ENCODE data around the gene ENTPD8. TPM values are rescaled to one million over a fixed set of nuclear protein-coding genes. Genes with fewer than 3 reads are reported as not detected.

The ENTPD8 gene
- total and polyA plus RNA-seq, 10 of the 15 experiments (the other 5 are each of a cell fraction or from before 2014, with no cell fraction given), result not detected

- no peak for ATAC-seq
- H3K27me3 ChIP-seq (replicated peaks in 1 of 2; ENCODE audit: control insufficient read depth in 2 of 2, insufficient read depth in 2 of 2, low read length in 1 of 2), result no peaks in the 10 kb centered on the region
- H3K27ac ChIP-seq (ENCODE audit: control insufficient read depth, insufficient read depth), result no peak overlapping the region
- no peaks in the 10 kb centered on the region for H4K20me1 ChIP-seq (ENCODE audit: control insufficient read depth, insufficient read depth)
- peaks cover 8% of the 10 kb centered on the region for H3K4me1 ChIP-seq (ENCODE audit: control insufficient read depth, insufficient read depth, low read length)
- DNase-seq (ENCODE audit: low read depth, low spot score), result no peak
- BruUV-seq (replicated peaks), result no TSS peak
- no peaks in the 10 kb centered on the region for H3K79me2 ChIP-seq (ENCODE audit: control insufficient read depth, insufficient read depth, low read length)
- H3K36me3 ChIP-seq (ENCODE audit: control insufficient read depth in 2 of 2, insufficient read depth in 2 of 2, low read length in 1 of 2), result no peaks in the 10 kb centered on the region
- ChIA-PET SMC1A (ENCODE audit: uncharacterized antibody, unreplicated experiment) (interaction anchor here (0.7 to 1.9 kb wide), 2 partner anchors 140 to 148 kb away, joined by 3 to 6 read pairs; partner anchors contain the start of gene NRARP), POLR2A (no interaction called here), CTCF (interaction anchor here (1.5 to 3.0 kb wide), 4 partner anchors 18 to 139 kb away, joined by 3 to 16 read pairs (median 7); partner anchors contain the start of genes EXD3, NOXA1 and NRARP), RAD21 (ENCODE audit: unreplicated experiment) (no interaction called here)
- in situ Hi-C loops (cut with MboI) (no loop called here), intact Hi-C loops (cut with micrococcal nuclease; ENCODE audit: unreplicated experiment) (no loop called here)
- 35% methylated on average over 6 of the region's 7 CpGs for WGBS (ENCODE audit: insufficient coverage, insufficient replicate concordance, low lambda C conversion rate, missing lambda C conversion rate)
- H2AFZ ChIP-seq (ENCODE audit: control insufficient read depth, low read depth, low read length), result no peak overlapping the region
- H3K9ac ChIP-seq (ENCODE audit: control insufficient read depth, insufficient read depth, low read length), result no peak overlapping the region
- no peak overlapping the region for H3K4me2 ChIP-seq (ENCODE audit: control insufficient read depth, insufficient read depth)
- TF ChIP-seq POU2F2 (IDR thresholded peaks at IDR 0.05; ENCODE audit: borderline replicate concordance, low read depth, low read length) (no peak), IKZF1 (conservative IDR thresholded peaks at IDR 0.05) (no peak), ATF3 (IDR thresholded peaks at IDR 0.05; ENCODE audit: borderline replicate concordance, extremely low read depth, low read depth, low read length) (no peak)
- no peak overlapping the region for H3K4me3 ChIP-seq
- no peak for FAIRE-seq
- H3K9me3 ChIP-seq (replicated peaks; ENCODE audit: control insufficient read depth, insufficient read depth, low read length), result no peaks in the 10 kb centered on the region
Measured at GRCh38 chr9:137441935-137442321, 771 bp upstream of the ENTPD8 start.

- RAD21 ChIA-PET (ENCODE audit: unreplicated experiment), result no interaction called here
- intact Hi-C loops (cut with micrococcal nuclease; ENCODE audit: unreplicated experiment), result no loop called here
- Histone ChIP-seq H3K79me2 (ENCODE audit: control insufficient read depth, insufficient read depth, low read length) (no peaks in the 10 kb centered on the region), H3K4me1 (ENCODE audit: control insufficient read depth, insufficient read depth, low read length) (no peaks in the 10 kb centered on the region), H4K20me1 (ENCODE audit: control insufficient read depth, insufficient read depth) (no peaks in the 10 kb centered on the region), H3K36me3 (ENCODE audit: control insufficient read depth in 2 of 2, insufficient read depth in 2 of 2, low read length in 1 of 2) (no peaks in the 10 kb centered on the region), H2AFZ (ENCODE audit: control insufficient read depth, low read depth, low read length) (no peak overlapping the region), H3K9me3 (replicated peaks; ENCODE audit: control insufficient read depth, insufficient read depth, low read length) (no peaks in the 10 kb centered on the region), H3K4me2 (ENCODE audit: control insufficient read depth, insufficient read depth) (no peak overlapping the region), H3K27ac (ENCODE audit: control insufficient read depth, insufficient read depth) (no peak overlapping the region), H3K4me3 (no peak overlapping the region), H3K27me3 (replicated peaks in 1 of 2; ENCODE audit: control insufficient read depth in 2 of 2, insufficient read depth in 2 of 2, low read length in 1 of 2) (no peaks in the 10 kb centered on the region), H3K9ac (ENCODE audit: control insufficient read depth, insufficient read depth, low read length) (no peak overlapping the region)
- WGBS (ENCODE audit: insufficient coverage, insufficient replicate concordance, low lambda C conversion rate, missing lambda C conversion rate), result 30% methylated on average over 18 of the region's 18 CpGs
- ATAC-seq, result no peak
- CTCF ChIA-PET, result no interaction called here
- DNase-seq (ENCODE audit: low read depth, low spot score), result no peak
- BruUV-seq (replicated peaks), result no TSS peak
- SMC1A ChIA-PET (ENCODE audit: uncharacterized antibody, unreplicated experiment), result no interaction called here
- no peak for FAIRE-seq
- POLR2A ChIA-PET, result no interaction called here
- in situ Hi-C loops (cut with MboI), result no loop called here
- TF ChIP-seq ETV6 (conservative IDR thresholded peaks at IDR 0.05 in 1 of 2, IDR thresholded peaks at IDR 0.05 in 1 of 2; ENCODE audit: borderline replicate concordance in 1 of 2, low read depth in 1 of 2) (no peak), ZNF622 (IDR thresholded peaks at IDR 0.05) (no peak), POLR2AphosphoS2 (IDR thresholded peaks at IDR 0.05; ENCODE audit: low read depth, low read length) (no peak), PKNOX1 (IDR thresholded peaks at IDR 0.05) (no peak), NFIC (IDR thresholded peaks at IDR 0.05; ENCODE audit: low read depth, low read length) (no peak), SUZ12 (IDR thresholded peaks at IDR 0.05; ENCODE audit: unreplicated experiment) (no peak), SREBF1 (IDR thresholded peaks at IDR 0.05; ENCODE audit: low read length) (no peak), ZBED1 (IDR thresholded peaks at IDR 0.05; ENCODE audit: borderline replicate concordance) (no peak), IRF5 (IDR thresholded peaks at IDR 0.05; ENCODE audit: borderline replicate concordance) (no peak), TARDBP (IDR thresholded peaks at IDR 0.05; ENCODE audit: borderline replicate concordance) (no peak), FOS (IDR thresholded peaks at IDR 0.05; ENCODE audit: borderline replicate concordance, extremely low read depth, insufficient read length) (no peak), NBN (IDR thresholded peaks at IDR 0.05) (no peak), ZZZ3 (IDR thresholded peaks at IDR 0.05; ENCODE audit: control insufficient read depth, insufficient read length, low read depth) (no peak)
Measured at GRCh38 chr9:137439158-137439714, 1.9 kb downstream of the ENTPD8 start.
